ENCODE results near the gene CYP2U1.

DNA sequence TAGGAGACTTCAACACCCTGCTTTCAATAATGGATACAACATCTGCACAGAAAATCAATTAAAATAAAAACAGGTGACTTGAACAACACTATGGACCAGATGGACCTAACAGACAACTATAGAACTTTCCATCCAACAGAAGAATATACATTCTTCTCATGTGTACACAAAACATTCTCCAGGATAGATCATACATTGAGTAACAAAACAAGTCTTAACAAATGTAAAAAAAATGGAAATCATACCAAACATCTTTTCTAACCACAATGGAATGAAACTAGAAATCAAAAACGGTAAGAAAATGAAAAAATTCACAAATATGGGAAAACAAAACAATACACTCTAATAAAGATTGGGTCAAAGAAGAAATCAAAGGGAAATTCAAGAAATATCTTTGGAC is 24.7 kb downstream of the CYP2U1 start:
- TF ChIP-seq POU2F2 (IDR thresholded peaks at IDR 0.05; ENCODE audit: low read depth, low read length) (no peak), POLR2AphosphoS5 (IDR thresholded peaks at IDR 0.05; ENCODE audit: low read depth, low read length) (no peak), POLR2A (IDR thresholded peaks at IDR 0.05; ENCODE audit: low read depth, low read length) (no peak)

Measured in GM12891 (cell line).